DMS 273 (cell line): ENCODE results near the gene RASSF8.

Source experiments
- DNase-seq: peaks from one replicate; lab custom pipeline; 2025; ENCODE audit not compliant: unreplicated experiment; lab: John Stamatoyannopoulos, UW

RASSF8 gene

DNA sequence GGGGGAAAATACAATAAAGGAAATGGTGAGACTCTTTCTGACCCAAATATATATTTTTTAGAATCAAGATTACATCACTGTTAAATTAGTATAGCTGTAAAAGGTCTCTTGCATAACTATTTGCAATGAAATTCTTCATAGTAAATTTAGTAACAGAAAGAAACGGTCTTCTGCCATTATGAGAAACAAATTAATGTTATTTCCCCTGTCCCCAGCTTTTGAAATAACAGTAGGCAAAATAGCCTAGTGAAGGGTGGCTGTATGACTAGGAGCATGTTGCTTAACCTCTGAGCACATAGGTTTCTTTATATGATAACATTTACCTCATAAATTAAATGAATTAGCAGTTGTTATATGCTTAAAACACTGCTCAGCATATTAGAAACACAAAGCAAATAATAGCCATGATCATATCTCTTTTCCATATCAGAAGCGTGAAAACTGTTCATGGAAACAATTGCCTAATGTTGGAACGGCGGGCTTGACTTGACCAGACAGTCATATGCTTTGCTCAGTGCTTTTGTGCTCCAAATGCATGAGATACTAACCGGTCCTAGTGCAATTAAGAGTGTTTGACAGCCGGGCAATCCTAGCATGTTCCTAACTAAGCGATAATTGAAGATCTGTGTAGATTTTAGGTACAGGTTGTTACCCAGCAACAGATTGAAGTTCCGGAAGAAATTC is 142.3 kb downstream of the RASSF8 start:
- no peak for DNase-seq

DNA sequence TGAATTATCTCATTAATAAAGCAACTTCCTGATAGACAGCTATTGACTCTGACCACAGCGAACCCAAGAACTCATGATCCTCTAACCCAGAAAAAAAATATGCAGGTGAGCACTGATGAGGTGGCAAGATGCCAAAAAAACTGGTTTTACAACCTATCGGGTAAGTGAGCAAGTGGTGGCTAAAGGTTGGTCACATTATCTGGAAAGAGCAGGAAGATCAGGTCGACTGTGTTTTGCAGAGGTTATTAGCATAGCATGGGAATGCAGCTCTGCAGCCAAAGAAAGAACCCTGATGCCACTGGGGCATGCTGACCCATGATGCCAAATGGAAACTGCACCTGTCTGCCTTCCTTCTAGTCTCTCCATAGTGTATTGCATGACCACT is 142.9 kb downstream of the RASSF8 start:
- DNase-seq = no peak

DNA sequence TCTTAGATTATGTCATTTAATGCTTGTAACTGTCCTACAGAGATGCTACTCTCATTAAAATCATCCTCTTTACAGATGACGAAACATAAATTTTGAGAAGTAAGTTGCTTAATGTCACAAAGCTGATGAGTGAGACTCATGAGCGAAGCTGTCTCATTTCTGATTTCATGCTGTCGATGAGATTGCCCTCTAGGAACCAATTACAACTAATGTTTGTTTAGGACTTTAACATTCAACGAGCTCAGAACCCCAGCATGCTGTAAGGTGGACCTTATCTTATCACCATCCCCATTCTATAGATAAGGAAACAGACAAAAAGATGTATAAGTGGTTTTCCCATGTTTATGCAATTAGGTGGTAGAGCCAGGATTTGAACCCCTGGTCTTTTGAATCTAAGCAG is 143.3 kb downstream of the RASSF8 start:
- DNase-seq = no peak

DNA sequence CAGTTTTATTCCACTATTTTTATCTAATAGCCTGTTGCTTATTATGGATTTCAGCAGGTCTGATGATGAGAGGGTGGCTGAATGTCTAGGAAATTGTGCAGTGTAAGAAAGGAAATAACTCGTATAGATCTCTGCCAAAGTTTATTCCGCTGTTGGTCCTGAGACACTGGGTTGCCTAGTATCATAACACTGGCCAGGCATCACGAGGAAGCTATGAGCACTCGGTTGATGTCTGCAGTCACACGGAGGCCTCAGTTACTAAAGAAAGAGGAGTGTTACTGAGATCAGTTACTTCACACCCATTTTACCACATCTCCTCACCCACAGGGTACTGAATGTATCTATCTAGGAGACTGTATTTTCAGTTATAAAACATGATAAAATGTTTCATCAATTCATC is 144.5 kb downstream of the RASSF8 start:
- no peak for DNase-seq

DNA sequence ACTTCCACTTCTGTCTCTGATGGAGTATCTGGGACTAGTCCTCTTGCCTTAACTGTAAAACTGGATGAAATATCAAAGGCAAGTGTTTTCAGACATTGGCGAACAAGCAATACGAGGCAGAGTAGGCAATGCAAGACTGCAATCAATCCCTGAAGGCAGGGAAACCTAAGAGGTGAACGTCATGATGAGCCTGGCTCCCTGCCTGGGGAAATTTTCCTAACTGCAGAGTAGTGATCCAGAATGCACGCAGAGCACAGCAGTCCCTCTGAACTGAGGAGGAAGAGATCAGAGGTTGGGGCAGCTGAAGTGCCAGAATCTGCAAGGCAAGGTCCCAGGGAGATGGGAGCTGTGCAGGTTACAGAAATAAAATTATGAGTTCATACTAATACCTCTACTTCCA is 147.9 kb downstream of the RASSF8 start:
- DNase-seq = no peak

DNA sequence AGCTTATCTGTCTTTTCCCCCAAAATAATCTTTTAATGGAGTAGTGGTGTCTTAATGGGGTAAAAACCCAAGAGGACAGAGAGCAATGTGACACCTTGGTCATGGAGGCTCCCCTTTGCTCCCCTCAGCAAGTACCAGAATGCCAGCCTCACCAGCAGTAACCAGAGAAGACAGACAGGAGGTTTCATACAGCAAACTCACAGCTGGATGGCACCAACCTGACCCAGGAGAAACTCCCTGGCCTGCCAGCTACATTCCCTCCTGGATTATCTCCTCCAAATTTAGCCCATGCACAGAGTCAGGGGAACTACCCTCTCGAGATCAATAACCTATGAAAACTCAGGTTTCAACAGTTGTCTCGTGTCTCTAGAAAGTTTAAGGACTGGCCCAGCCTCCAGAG is 150.4 kb downstream of the RASSF8 start:
- DNase-seq = no peak

DNA sequence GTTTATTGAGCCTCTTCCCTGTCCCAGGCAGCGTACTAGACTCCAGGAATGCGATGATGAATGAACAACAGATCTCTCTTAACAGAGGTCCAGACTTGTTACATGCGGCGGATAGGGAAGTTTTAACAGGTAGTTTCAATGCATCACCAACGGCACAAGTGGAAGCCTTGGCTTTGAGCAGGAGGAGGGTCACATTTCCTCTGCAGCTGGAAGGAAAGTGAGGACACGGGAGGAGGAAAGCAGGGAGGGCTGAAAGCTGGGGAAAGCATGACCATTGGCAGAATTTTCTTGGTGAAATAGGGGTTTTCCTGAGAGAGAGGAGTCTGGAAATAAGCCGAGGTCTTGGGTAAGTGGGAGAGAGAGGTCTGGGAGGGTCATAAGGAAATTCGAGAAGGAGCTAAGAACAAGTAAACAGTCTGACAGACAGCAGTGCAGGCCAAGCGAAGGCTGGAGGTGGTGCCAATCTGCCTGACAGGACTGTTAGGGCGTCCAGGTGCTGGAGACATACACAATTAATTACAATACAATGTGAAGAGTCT is 150.9 kb downstream of the RASSF8 start:
- peak; percentile 8 for DNase-seq

DNA sequence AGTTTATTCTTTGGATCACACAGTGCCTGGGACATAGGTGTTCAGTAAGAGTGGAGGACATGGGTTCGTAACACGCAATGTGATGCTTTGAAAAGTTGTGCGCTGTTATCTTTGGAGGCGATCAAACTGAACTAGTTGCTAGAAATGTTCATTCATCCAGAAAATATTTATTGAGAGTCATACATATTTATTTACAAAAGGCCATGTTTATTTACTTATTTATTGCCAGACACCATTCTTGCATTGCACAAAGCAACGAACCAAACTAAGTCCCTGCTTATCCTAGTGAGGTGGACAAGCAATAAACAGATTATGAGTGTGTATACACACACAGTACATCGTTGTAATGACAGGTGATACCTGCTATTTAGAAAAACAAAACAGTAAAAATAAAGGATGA is 153.8 kb downstream of the RASSF8 start:
- no peak for DNase-seq

DNA sequence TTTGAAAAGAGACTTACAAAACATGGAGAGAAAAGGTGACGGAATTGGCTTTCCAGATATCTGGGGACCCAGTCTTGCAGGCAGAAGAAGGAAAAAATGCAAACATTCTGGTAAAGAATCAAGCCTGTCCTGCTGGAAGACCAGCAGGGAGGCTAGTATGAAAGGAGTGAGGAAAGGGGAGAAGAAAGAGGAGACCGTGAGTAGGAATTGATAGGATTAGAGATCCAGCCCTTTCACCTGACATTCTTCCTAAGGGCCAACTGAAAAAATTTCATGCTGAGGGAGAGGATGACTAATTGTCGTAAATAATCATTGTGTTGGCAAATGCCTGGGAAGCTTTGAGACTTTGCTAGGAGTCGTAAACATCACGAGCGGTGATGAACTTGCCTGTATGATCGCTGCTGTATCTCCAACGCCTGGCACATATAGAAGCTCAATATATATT is 154.2 kb downstream of the RASSF8 start:
- DNase-seq = no peak

DNA sequence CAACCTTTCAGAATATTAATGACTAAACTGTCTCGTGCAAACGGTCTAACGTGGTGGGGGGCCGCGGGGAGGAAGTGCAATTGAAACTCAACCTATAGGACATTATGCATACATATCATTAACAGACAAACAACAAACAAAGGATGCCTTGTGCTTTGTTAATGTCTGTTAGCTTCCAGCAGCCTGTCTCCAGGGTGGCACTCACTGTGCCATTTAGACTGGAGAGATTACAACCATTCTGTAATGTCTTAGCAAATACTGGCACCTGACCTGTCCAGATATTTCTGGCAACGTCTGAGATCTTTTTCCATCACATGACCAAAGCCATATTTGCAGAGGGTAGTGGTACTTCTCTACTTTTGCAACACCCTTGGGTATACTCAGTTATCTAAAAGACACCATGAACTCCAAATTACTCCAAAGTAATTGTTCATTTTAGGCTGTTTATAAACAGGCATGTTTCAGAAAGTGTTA is 154.7 kb downstream of the RASSF8 start:
- no peak for DNase-seq

DNA sequence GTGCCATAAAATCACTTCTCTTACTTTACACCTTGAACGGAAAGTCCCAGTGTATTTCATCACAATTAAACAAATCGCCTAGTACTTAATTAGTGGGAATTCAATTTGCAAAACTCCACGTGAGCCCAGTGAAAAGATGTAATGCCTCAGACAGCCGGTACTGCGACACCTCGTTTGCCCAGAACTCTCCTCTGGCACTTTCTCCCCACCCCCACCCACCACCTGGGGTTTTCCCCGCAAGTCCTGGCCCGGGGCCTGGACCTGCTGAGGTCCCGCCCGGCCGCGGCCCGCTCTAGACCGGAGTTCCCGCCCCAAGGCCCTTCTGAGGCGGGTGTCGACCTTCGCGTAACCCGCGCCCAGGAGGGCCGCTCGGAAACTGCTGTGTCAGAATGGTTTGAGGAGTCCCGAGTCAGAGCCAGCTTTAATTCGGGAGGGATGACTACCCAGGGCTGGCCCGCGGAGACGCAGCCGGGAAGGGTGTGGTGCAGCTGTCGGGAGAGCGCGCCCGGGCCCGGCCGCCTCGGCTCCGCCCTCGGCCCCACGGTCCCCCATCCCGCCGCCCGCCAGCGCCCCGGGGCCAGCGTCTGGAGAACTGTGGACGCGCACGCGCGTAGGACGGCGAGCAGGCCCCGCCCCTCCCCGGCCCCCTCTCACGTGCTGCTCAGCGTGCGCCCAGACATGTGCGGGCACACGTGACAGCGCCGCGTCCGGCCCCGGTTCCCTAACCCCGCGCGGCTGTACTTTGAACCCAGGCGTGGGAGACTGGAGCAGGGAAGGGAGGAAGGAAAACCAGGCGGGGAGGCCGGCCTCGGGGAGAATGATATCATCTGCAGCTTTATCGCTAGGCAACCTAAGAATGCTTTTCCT is 155.6 kb downstream of the RASSF8 start:
- peak; percentile 96 for DNase-seq

DNA sequence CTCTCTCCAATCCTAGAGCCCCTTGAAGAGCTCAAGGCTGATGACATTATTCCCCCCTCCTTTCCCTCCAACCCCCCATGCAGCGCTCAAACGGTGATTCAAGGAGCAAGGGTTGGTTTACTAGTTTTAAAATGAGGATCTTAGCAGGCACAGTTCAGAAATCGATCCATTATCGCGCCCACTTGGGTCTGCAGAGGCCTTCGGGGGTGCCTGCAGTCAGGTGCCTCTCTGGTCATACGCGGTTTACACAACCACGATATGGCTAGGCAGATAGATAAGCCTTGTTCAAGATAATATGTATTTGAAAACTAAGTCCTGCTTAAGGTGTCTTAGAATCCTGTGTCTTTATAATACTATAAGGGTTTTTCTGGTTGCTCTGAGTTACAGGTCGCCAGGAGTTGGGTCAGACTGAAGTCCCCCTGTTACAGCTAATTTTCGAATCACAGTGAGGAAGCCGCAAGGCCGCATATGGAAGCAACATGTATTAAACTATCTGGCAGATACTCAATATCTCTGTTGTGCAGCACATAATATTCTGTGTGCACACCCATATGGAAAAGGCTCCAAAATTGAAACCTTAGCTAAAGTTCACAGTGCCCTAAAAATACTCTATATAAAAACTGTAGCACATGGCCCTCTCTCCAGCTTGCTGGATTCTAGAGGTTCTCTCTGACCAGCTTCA is 156.4 kb downstream of the RASSF8 start:
- peak; percentile 39 for DNase-seq

DNA sequence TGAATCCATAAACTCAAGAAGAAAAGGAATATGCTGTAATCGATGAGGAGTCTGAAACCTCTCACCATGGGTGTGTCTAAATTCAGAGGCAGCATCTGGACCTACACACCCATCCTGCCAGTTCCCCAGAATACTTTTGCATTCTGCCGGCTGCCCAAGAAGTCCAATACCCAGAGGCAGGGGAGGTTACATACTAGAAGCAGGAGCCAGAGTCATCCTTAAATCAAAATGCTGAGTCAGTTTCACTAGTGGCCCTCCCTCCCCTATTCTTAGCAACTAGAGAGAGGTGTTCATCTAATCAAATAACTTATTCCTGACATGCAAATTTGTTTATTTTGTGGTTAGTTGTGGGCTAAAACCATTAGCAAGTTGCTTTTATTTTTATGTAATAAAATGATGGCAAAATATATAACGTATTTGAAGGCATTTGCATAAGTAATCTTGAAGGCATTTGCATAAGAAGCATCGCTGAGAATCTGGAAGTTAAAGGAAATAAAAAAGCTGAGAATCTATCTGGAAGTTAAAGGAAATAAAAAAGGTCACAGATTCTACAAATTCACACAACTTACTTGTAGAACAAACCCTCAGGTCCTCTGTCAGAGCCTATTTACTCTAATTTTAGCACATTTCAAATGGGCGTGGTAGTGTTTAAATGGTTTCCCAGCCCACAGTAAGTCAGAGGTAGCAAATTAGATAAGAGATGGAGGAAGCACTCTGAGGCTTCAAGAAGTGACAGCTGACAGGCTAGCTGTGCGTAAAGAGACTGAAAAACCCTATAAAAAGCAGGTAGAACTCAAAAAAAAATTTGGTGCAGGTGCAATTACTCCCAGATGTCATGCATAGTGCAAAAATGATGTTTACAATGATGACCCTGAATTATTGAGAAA is 158.6 kb downstream of the RASSF8 start:
- DNase-seq = peak; percentile 12

DNA sequence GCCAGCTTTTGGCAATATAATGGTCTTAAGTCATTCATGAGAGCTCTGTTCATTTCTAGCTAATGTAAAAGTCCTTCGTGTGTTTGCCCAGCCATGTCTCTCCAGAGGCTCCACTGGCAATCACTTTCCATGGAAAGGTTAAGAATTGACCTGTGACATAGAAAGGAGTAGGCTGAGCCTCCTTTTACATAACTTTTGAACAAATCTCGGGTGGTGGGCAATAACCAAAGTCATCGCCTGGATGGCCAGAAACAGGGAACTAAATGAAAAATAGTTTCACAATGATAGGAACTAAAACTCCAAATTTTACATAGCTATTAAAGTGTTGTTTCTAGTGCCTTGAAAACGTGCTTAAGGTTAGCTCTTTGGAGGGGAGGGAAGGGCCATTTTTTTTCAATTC is 159.8 kb downstream of the RASSF8 start:
- no peak for DNase-seq

DNA sequence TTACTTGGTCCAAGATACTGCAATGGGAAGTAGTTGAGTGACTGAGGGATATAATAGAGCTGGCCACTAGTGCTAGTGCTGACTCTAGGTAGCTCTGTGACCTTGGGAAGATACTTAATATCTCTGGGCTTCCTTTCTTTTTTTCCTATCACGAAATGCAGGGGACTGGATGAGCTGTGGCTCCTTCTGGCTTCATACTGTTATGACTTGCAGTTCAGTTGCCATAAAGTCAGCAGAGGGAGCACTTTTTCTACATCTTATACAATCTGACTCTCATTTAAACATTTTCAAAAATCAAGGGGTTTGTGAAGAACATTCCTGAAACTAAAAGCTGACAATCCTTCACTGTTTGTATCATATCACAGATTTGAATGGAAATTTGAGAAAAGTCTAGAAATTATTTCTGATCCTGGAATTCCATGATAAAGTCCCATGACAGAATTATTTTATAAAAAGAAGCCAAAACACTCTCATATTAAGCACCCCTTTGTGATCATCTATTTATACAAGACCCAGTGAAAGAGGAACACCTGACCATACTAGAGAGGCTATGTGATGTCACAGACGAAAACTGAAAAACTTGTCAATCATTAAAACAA is 161.0 kb downstream of the RASSF8 start:
- DNase-seq = peak; percentile 76

DNA sequence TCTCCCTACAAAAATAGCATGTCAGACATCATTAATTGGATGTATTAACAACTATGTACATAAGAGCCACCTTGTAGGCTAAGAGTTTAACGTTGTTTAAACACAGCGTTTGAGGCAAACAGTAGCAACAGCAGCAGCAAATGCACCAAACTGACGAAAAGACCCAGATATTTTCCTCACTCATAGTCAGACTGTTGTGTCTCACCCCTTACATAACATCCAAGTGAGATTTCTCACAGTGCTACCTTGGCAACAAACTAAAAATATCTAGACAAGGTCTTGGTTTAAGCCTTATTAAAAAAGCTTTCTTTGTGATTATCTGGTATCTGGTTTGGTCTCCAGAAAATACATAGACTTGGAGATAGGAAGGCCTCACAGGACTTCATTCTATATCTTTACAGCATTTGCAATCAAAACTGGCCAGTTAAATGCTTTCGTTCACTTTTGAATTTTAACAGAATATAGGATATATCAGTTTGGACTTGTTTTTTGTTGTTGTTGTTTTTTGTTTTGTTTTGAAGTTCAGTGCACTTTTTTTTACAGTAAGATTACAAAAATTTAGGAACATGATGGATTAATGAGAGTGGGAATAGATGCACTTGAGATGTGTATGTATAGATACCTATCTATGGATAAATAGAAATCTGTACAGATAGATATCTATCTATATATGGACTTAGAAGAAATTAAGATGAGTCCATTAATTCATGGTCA is 162.2 kb downstream of the RASSF8 start:
- no peak for DNase-seq

DNA sequence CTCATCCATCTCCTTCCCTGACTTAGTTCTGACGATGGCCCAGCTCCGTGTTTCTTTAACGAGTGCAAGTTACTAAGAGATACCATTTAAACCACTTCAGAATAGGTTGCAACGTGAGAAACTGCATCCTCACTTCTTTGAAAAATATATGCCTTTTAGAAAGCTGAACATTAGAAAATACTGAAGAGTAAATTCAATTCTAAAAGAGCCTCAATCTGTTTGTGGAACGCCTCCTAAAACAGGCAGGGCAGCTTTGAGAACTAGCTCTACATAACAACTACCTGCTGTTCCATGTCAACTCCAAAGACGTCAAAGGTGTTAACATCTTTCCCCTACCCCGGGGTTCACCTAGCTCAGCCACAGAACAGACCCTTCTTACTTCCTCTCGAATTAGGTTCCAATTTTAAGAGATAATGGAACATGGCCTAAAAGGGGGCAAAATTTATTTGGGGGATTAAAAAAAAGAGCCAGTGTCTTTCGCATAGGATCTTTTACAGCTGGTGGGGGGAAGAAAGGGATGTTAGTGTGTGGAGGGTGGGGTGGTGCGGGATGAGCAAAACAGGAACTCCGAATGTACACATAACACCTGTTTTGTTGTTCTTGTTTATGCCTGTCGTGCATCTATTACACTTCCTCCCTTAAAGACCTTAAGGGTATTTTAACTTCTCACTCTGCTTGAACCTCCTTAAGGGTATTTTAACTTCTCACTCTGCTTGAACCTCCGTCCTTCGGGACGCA is 163.0 kb downstream of the RASSF8 start:
- DNase-seq = no peak

DNA sequence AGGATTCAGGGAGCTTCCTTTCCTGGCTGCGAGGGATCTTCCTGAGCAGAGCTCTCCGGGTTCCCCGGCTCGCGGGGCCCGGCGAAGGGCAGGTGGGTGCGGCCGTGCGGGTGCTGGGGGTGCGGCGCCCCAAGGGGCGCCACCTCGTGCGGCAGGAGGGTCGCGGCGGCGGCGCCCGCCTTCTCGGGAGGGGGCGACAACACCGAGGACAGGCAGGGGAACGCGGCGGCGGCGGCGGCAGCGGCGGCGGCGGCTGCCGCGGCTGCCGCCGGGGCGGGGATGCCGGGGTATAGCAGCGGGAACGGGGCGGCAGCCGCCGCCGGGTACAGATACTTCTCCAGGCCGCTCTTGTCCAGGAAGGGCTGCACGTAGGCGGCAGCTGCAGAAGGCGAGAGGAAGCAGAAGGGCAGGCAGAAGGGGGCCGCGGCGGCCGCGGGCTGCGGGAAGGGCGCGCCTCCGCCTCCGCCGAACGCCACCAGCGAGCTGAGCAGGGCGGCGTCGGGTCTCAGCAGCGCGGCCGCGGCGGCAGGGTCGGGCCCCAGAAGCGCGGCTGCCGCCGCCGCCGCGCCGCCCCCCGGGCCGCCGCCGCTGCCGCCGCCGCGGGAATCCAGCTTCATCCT is 163.7 kb downstream of the RASSF8 start:
- peak; percentile 86 for DNase-seq
